A673 (cell line): Measurements from ENCODE around the gene AMBRA1.

Source experiments
- EZH2 ChIP-seq: fragments of 200-600 bp; sonication (generic); IDR thresholded peaks from 2 replicates; pipeline ENCODE4 v1.6.1; 2017; ENCODE audit warnings: borderline replicate concordance, low read depth, mild to moderate bottlenecking, mixed read lengths, antibody characterized with exemption, low read length; ENCODE audit not compliant: poor library complexity, severe bottlenecking
- TF ChIP-seq, protein P1 (sequence below): fragments of 300-800, 200-600 bp; sonication (generic); conservative IDR thresholded peaks from 2 replicates; pipeline ENCODE4 v1.5.1; 2017; ENCODE audit warnings: low read depth, mild to moderate bottlenecking, antibody characterized with exemption, low read length, moderate library complexity, mixed read lengths

DNA sequence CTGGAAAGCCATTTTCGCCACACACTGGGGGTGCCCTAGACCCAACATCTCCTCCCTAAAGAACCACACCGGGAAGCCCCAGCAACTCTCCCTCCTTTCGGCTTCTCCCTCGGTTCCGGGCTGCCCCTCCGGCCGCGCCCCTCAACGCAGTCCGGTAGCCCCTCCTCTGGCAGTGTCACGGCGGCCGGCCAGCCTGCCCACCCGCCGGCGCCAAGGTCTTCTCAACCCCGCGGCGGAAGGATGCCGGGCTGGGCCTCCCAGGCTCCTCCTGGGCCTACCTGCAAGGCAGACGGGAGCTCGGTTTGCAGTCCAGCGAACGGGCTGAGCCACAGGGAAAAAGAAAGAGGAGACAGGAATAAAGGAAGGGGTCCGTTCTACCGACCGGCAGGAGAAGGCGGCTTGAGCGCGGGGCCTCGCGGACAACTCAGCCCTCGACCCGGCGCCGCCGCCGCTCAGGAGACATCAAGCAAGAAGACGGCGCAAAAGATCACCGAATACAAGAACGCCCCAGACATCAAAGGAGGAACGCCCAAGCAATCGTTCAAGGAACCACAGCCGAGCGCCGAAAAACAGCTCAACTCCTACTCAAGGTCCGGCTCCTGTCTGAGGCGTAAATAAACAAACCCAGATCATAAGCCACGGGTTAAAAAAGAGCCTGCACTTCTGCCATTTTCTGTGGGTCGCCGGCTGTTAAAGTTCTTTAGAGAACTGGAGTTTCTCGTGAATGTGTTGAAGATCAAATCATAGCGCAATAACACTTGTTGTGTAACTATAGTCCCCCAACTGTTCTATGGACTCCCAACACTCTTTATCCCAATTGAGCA, at the start of gene AMBRA1:
- TF ChIP-seq, protein P1, sequence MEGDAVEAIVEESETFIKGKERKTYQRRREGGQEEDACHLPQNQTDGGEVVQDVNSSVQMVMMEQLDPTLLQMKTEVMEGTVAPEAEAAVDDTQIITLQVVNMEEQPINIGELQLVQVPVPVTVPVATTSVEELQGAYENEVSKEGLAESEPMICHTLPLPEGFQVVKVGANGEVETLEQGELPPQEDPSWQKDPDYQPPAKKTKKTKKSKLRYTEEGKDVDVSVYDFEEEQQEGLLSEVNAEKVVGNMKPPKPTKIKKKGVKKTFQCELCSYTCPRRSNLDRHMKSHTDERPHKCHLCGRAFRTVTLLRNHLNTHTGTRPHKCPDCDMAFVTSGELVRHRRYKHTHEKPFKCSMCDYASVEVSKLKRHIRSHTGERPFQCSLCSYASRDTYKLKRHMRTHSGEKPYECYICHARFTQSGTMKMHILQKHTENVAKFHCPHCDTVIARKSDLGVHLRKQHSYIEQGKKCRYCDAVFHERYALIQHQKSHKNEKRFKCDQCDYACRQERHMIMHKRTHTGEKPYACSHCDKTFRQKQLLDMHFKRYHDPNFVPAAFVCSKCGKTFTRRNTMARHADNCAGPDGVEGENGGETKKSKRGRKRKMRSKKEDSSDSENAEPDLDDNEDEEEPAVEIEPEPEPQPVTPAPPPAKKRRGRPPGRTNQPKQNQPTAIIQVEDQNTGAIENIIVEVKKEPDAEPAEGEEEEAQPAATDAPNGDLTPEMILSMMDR, result no peak
- no peak for TF ChIP-seq EZH2
